Neural cell (in vitro differentiated cells): Measurements from ENCODE around the gene ZFX.

Source experiments
- EP300 ChIP-seq: fragments of 450-650 bp; conservative IDR thresholded peaks from 2 replicates; pipeline ENCODE4 v1.6.1; 2014; ENCODE audit warnings: antibody characterized with exemption, mild to moderate bottlenecking, moderate library complexity; ENCODE audit not compliant: poor library complexity, severe bottlenecking
- EZH2 ChIP-seq: fragments of 200-600, 300-800 bp; shearing (Covaris generic), sonication (generic); IDR thresholded peaks from 2 replicates; pipeline ENCODE4 v1.6.1; 2014; ENCODE audit warnings: antibody characterized with exemption, low read length, borderline replicate concordance, mild to moderate bottlenecking; ENCODE audit not compliant: insufficient read depth, poor library complexity, severe bottlenecking
- MXI1 ChIP-seq: fragments of 450-650 bp; conservative IDR thresholded peaks from 2 replicates; pipeline ENCODE4 v1.6.1; 2014; ENCODE audit warnings: antibody characterized with exemption, mild to moderate bottlenecking; ENCODE audit not compliant: poor library complexity, severe bottlenecking
- POLR2AphosphoS5 ChIP-seq: IDR thresholded peaks from 2 replicates; pipeline ENCODE4 v1.6.1; 2012
- RAD21 ChIP-seq: fragments of 450-650 bp; conservative IDR thresholded peaks from 2 replicates; pipeline ENCODE4 v1.6.1; 2014; ENCODE audit warnings: antibody characterized with exemption, mild to moderate bottlenecking, moderate library complexity
- SMC3 ChIP-seq: fragments of 450-650 bp; conservative IDR thresholded peaks from 2 replicates; pipeline ENCODE4 v1.6.1; 2014; ENCODE audit warnings: antibody characterized with exemption, mild to moderate bottlenecking, moderate library complexity; ENCODE audit not compliant: poor library complexity
- TAF1 ChIP-seq: IDR thresholded peaks from 2 replicates; pipeline ENCODE4 v1.6.1; 2012; ENCODE audit warnings: low read depth
- TF ChIP-seq, protein P1 (sequence below): fragments of 450-650 bp; IDR thresholded peaks from 2 replicates; pipeline ENCODE4 v1.5.1; 2014; ENCODE audit warnings: antibody characterized with exemption, mild to moderate bottlenecking, moderate library complexity; ENCODE audit not compliant: poor library complexity, severe bottlenecking
- TF ChIP-seq, protein P2 (sequence below): IDR thresholded peaks from 2 replicates; pipeline ENCODE4 v1.6.1; 2012; ENCODE audit warnings: borderline replicate concordance

DNA sequence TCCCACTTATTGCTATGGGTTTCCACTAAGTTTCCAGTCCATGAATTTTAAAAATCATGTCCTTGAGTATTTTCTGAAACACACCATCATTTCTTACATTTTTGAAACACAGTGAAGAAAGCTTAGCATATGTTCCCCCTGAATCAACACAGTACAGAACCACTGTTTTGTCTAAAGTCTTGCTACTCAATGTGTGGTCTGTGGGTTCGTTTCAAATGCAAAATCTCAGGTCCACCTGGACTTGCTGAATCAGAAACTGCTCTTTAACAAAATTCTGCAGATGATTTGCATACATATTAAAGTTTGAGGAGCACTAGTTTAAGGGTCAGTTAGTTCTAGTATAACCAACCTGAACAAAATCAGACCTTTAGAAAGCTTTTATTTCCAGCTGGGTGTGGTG is 103.9 kb downstream of the ZFX start:
- TF ChIP-seq, protein P1, sequence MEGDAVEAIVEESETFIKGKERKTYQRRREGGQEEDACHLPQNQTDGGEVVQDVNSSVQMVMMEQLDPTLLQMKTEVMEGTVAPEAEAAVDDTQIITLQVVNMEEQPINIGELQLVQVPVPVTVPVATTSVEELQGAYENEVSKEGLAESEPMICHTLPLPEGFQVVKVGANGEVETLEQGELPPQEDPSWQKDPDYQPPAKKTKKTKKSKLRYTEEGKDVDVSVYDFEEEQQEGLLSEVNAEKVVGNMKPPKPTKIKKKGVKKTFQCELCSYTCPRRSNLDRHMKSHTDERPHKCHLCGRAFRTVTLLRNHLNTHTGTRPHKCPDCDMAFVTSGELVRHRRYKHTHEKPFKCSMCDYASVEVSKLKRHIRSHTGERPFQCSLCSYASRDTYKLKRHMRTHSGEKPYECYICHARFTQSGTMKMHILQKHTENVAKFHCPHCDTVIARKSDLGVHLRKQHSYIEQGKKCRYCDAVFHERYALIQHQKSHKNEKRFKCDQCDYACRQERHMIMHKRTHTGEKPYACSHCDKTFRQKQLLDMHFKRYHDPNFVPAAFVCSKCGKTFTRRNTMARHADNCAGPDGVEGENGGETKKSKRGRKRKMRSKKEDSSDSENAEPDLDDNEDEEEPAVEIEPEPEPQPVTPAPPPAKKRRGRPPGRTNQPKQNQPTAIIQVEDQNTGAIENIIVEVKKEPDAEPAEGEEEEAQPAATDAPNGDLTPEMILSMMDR = no peak
- TF ChIP-seq POLR2AphosphoS5 = no peak
- no peak for TF ChIP-seq EZH2
- TF ChIP-seq, protein P2, sequence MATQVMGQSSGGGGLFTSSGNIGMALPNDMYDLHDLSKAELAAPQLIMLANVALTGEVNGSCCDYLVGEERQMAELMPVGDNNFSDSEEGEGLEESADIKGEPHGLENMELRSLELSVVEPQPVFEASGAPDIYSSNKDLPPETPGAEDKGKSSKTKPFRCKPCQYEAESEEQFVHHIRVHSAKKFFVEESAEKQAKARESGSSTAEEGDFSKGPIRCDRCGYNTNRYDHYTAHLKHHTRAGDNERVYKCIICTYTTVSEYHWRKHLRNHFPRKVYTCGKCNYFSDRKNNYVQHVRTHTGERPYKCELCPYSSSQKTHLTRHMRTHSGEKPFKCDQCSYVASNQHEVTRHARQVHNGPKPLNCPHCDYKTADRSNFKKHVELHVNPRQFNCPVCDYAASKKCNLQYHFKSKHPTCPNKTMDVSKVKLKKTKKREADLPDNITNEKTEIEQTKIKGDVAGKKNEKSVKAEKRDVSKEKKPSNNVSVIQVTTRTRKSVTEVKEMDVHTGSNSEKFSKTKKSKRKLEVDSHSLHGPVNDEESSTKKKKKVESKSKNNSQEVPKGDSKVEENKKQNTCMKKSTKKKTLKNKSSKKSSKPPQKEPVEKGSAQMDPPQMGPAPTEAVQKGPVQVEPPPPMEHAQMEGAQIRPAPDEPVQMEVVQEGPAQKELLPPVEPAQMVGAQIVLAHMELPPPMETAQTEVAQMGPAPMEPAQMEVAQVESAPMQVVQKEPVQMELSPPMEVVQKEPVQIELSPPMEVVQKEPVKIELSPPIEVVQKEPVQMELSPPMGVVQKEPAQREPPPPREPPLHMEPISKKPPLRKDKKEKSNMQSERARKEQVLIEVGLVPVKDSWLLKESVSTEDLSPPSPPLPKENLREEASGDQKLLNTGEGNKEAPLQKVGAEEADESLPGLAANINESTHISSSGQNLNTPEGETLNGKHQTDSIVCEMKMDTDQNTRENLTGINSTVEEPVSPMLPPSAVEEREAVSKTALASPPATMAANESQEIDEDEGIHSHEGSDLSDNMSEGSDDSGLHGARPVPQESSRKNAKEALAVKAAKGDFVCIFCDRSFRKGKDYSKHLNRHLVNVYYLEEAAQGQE = no peak
- TF ChIP-seq RAD21 = no peak
- no peak for TF ChIP-seq EP300
- TF ChIP-seq MXI1 = no peak
- TF ChIP-seq TAF1 = no peak
- no peak for TF ChIP-seq SMC3
